A549 (cell line): Measurements from ENCODE around the gene RAPGEF2.

ENCODE experiments used
- EHMT2 ChIP-seq: fragments of 200-600 bp; sonication (generic); IDR thresholded peaks from 2 replicates; pipeline ENCODE4 v1.6.1; 2016; ENCODE audit warnings: antibody characterized with exemption, low read depth, mild to moderate bottlenecking, moderate library complexity
- KDM1A ChIP-seq: fragments of 200-600 bp; sonication (generic); IDR thresholded peaks from 2 replicates; pipeline ENCODE4 v1.6.1; 2016; ENCODE audit warnings: low read depth, mild to moderate bottlenecking
- KDM5A ChIP-seq: fragments of 200-600 bp; sonication (generic); IDR thresholded peaks from 2 replicates; pipeline ENCODE4 v1.6.1; 2016; ENCODE audit warnings: antibody characterized with exemption, mild to moderate bottlenecking
- MAZ ChIP-seq: fragments of 150-350 bp; IDR thresholded peaks from 2 replicates; pipeline ENCODE4 v1.6.1; 2014; ENCODE audit warnings: antibody characterized with exemption, low read depth, low read length, borderline replicate concordance
- POLR2AphosphoS2 ChIP-seq: conservative IDR thresholded peaks from 2 replicates; pipeline ENCODE4 v1.6.1; 2012; ENCODE audit warnings: low read length, improper control_type of control experiment, inconsistent platforms
- RAD21 ChIP-seq, 2 experiments: fragments of >200 bp in 1 of 2; sonication (Bioruptor Twin) in 1 of 2; formaldehyde crosslinking in 1 of 2; IDR thresholded peaks in 1 of 2; conservative IDR thresholded peaks in 1 of 2; 2 replicates in 1 of 2; 3 replicates in 1 of 2; pipeline ENCODE4 v1.6.1; 2012 to 2018; ENCODE audit warnings: inconsistent platforms in 1 of 2
- TF ChIP-seq, protein P1 (sequence below): fragments of >200 bp; sonication (Bioruptor Twin); formaldehyde crosslinking; IDR thresholded peaks from 3 replicates; pipeline ENCODE4 v1.5.1; 2016
- TF ChIP-seq, protein P2 (sequence below): IDR thresholded peaks from 2 replicates; pipeline ENCODE4 v1.6.1; 2012
- TF ChIP-seq, protein P3 (sequence below): fragments of 200-600 bp; sonication (generic); IDR thresholded peaks from 2 replicates; pipeline ENCODE4 v1.6.1; 2016; ENCODE audit warnings: antibody characterized with exemption, mild to moderate bottlenecking, moderate library complexity
- TF ChIP-seq, protein P4 (sequence below): fragments of 150-350 bp; IDR thresholded peaks from 2 replicates; pipeline ENCODE4 v1.6.1; 2014; ENCODE audit warnings: low read depth, mild to moderate bottlenecking, low read length

DNA sequence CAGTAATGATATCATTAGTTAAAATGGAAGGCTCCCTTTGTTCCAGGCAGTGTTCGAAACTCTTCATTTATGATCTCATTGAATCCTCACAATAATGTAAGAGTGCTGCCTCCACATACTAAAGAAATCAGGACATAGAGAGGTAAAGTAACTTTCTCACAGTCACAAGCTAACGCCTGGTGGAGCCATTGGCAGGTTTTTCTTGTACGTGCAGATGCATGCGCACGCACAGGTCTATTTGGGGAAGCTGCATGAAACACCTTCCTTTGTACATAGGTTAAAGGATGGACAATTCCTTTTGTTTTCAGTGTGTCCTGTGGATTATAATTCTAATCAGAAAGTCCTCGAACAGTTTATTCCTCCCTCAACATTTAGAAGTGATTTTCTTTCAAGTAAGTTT lies 176.2 kb downstream of the RAPGEF2 start:
- TF ChIP-seq, protein P1, sequence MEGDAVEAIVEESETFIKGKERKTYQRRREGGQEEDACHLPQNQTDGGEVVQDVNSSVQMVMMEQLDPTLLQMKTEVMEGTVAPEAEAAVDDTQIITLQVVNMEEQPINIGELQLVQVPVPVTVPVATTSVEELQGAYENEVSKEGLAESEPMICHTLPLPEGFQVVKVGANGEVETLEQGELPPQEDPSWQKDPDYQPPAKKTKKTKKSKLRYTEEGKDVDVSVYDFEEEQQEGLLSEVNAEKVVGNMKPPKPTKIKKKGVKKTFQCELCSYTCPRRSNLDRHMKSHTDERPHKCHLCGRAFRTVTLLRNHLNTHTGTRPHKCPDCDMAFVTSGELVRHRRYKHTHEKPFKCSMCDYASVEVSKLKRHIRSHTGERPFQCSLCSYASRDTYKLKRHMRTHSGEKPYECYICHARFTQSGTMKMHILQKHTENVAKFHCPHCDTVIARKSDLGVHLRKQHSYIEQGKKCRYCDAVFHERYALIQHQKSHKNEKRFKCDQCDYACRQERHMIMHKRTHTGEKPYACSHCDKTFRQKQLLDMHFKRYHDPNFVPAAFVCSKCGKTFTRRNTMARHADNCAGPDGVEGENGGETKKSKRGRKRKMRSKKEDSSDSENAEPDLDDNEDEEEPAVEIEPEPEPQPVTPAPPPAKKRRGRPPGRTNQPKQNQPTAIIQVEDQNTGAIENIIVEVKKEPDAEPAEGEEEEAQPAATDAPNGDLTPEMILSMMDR, result no peak
- TF ChIP-seq, protein P2, sequence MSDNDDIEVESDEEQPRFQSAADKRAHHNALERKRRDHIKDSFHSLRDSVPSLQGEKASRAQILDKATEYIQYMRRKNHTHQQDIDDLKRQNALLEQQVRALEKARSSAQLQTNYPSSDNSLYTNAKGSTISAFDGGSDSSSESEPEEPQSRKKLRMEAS, result no peak
- TF ChIP-seq EHMT2 (no peak), KDM5A (no peak), MAZ (no peak), RAD21 (conservative IDR thresholded peaks at IDR 0.05 in 1 of 2, IDR thresholded peaks at IDR 0.05 in 1 of 2) (no peak), POLR2AphosphoS2 (no peak), KDM1A (no peak)
- TF ChIP-seq, protein P3, sequence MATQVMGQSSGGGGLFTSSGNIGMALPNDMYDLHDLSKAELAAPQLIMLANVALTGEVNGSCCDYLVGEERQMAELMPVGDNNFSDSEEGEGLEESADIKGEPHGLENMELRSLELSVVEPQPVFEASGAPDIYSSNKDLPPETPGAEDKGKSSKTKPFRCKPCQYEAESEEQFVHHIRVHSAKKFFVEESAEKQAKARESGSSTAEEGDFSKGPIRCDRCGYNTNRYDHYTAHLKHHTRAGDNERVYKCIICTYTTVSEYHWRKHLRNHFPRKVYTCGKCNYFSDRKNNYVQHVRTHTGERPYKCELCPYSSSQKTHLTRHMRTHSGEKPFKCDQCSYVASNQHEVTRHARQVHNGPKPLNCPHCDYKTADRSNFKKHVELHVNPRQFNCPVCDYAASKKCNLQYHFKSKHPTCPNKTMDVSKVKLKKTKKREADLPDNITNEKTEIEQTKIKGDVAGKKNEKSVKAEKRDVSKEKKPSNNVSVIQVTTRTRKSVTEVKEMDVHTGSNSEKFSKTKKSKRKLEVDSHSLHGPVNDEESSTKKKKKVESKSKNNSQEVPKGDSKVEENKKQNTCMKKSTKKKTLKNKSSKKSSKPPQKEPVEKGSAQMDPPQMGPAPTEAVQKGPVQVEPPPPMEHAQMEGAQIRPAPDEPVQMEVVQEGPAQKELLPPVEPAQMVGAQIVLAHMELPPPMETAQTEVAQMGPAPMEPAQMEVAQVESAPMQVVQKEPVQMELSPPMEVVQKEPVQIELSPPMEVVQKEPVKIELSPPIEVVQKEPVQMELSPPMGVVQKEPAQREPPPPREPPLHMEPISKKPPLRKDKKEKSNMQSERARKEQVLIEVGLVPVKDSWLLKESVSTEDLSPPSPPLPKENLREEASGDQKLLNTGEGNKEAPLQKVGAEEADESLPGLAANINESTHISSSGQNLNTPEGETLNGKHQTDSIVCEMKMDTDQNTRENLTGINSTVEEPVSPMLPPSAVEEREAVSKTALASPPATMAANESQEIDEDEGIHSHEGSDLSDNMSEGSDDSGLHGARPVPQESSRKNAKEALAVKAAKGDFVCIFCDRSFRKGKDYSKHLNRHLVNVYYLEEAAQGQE, result no peak
- TF ChIP-seq, protein P4, sequence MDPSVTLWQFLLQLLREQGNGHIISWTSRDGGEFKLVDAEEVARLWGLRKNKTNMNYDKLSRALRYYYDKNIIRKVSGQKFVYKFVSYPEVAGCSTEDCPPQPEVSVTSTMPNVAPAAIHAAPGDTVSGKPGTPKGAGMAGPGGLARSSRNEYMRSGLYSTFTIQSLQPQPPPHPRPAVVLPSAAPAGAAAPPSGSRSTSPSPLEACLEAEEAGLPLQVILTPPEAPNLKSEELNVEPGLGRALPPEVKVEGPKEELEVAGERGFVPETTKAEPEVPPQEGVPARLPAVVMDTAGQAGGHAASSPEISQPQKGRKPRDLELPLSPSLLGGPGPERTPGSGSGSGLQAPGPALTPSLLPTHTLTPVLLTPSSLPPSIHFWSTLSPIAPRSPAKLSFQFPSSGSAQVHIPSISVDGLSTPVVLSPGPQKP, result no peak
